Transverse colon (tissue), 4 donors: ENCODE results near the gene PRSS50. TPM values are rescaled to one million over a fixed set of nuclear protein-coding genes. Genes with fewer than 3 reads are reported as not detected.

Experiments
- DNase-seq: peaks from one replicate; pipeline ENCODE4 v3.0.0-alpha.2; 2019
- H3K27ac ChIP-seq, 4 donors: fragments of 200-600 bp; sonication (generic); 2 replicates each; pipeline ENCODE4 v1.5.1; 2016 to 2018; ENCODE audit warnings: inconsistent platforms in 4 of 4
- H3K27me3 ChIP-seq: fragments of 200-600 bp; sonication (generic); 2 replicates; pipeline ENCODE4 v1.5.1; 2017; ENCODE audit warnings: inconsistent platforms
- H3K36me3 ChIP-seq, 4 donors: fragments of 200-600 bp; sonication (generic); 2 replicates each; pipeline ENCODE4 v1.5.1; 2017 to 2019; ENCODE audit warnings: inconsistent platforms in 4 of 4
- H3K4me1 ChIP-seq, 4 donors: fragments of 200-600 bp; sonication (generic); 2 replicates each; pipeline ENCODE4 v1.5.1; 2017 to 2020; ENCODE audit warnings: inconsistent platforms in 4 of 4
- H3K4me3 ChIP-seq, 4 donors: fragments of 200-600 bp; sonication (generic); 1 replicate in 1 of 4; 2 replicates in 3 of 4; pipeline versions ENCODE4 v1.5.1 to v1.6.1; 2017 to 2019; ENCODE audit warnings: inconsistent platforms in 4 of 4
- H3K9me3 ChIP-seq, 2 donors: fragments of 200-600 bp; sonication (generic); 2 replicates each; pipeline ENCODE4 v1.5.1; 2017 to 2019; ENCODE audit warnings: inconsistent platforms in 2 of 2
- CTCF ChIP-seq, 5 experiments: fragments of 200-600 bp in 3 of 5; fragments of 450-650 bp in 2 of 5; sonication (generic) in 3 of 5; IDR thresholded peaks; 1 replicate in 2 of 5; 2 replicates in 3 of 5; pipeline ENCODE4 v1.5.1; 2016 to 2017; ENCODE audit warnings: antibody characterized with exemption in 5 of 5, inconsistent platforms in 3 of 5, mild to moderate bottlenecking in 2 of 5, moderate library complexity in 1 of 5
- EP300 ChIP-seq: sonication (generic); formaldehyde crosslinking; IDR thresholded peaks from one replicate; pipeline ENCODE4 v1.6.1; 2017; ENCODE audit warnings: antibody characterized with exemption, low read depth
- POLR2A ChIP-seq: fragments of 450-650 bp; IDR thresholded peaks from one replicate; pipeline ENCODE4 v1.6.1; 2016; ENCODE audit warnings: antibody characterized with exemption, mild to moderate bottlenecking, moderate library complexity
- POLR2AphosphoS5 ChIP-seq, 3 donors: sonication (generic); formaldehyde crosslinking; IDR thresholded peaks; one replicate each; pipeline ENCODE4 v1.6.1; 2016; ENCODE audit warnings: antibody characterized with exemption in 3 of 3
- WGBS, 2 donors: methylation state at CpG; one replicate each; pipeline ENCODE4 v1.1.5; 2018; ENCODE audit warnings: low coverage in 1 of 2; 5-methylcytosine and 5-hydroxymethylcytosine counted together
- in situ Hi-C, 4 donors: fragments of 200-750 bp; cut with MboI; loops; one replicate each; pipeline versions ENCODE4 v1.15.0 to v1.15.1; 2017; ENCODE audit warnings: low sequenced_read_pairs in 3 of 4, low pct_ligation_motif_present in 1 of 4, low pct_unique_long_range_greater_than_20kb in 1 of 4
- intact Hi-C: fragments of 100-400 bp; cut with DNase I; formaldehyde crosslinking; loops from one replicate; pipeline ENCODE4 v1.15.1; 2023; ENCODE audit warnings: low total_unique reads
- total RNA-seq, 4 donors: library from RNA; depleted of rRNA; stranded (reverse); fragments of >200 nt; gene quantifications; one replicate each; pipeline ENCODE4 v1.1.0, GENCODE V29; 2016

Gene PRSS50
- total RNA-seq, 4 donors from 2014 or later, result 0.14 TPM; not detected in 3

GRCh38 chr3:46750555-46751038, 32.9 kb upstream of the PRSS50 start:
- Histone ChIP-seq H3K27ac (no peak overlapping the region), H3K27me3 (no peaks in the 10 kb centered on the region), H3K4me3 (no peak overlapping the region), H3K4me1 (no peaks in the 10 kb centered on the region), H3K36me3 (no peaks in the 10 kb centered on the region), H3K9me3 (no peaks in the 10 kb centered on the region)
- TF ChIP-seq POLR2AphosphoS5 (IDR thresholded peaks at IDR 0.05) (no peak), POLR2A (no peak), CTCF (IDR thresholded peaks at IDR 0.05) (no peak), EP300 (no peak)
- WGBS, 2 donors, result 91% methylated on average over 41 of the region's 41 CpGs; no CpG with 5 or more reads in 1 of the 2 donors
- intact Hi-C loops, result no loop called here
- in situ Hi-C loops, result no loop called here
- no peak for DNase-seq

- Histone ChIP-seq H3K9me3 (no peaks in the 10 kb centered on the region), H3K27me3 (no peaks in the 10 kb centered on the region), H3K4me3 (no peak overlapping the region), H3K4me1 (no peaks in the 10 kb centered on the region), H3K27ac (no peak overlapping the region), H3K36me3 (no peaks in the 10 kb centered on the region)
- intact Hi-C loops (no loop called here), in situ Hi-C loops (no loop called here)
- 83% methylated on average over 2 to 4 of the region's 4 CpGs for WGBS, 2 donors
- DNase-seq, result no peak
- TF ChIP-seq POLR2A (no peak), CTCF (IDR thresholded peaks at IDR 0.05) (no peak), POLR2AphosphoS5 (IDR thresholded peaks at IDR 0.05) (no peak), EP300 (no peak)
Observed at GRCh38 chr3:46749129-46749528, 31.5 kb upstream of the PRSS50 start.

GRCh38 chr3:46748170-46748569, 30.5 kb upstream of the PRSS50 start:
- in situ Hi-C loops (no loop called here), intact Hi-C loops (no loop called here)
- 87 to 93% methylated on average over 2 of the region's 2 CpGs for WGBS, 2 donors
- no peak for TF ChIP-seq EP300
- no peak for TF ChIP-seq CTCF (IDR thresholded peaks at IDR 0.05)
- TF ChIP-seq POLR2A, result no peak
- no peak for TF ChIP-seq POLR2AphosphoS5 (IDR thresholded peaks at IDR 0.05)
- Histone ChIP-seq H3K27me3 (no peaks in the 10 kb centered on the region), H3K27ac (no peak overlapping the region), H3K9me3 (no peaks in the 10 kb centered on the region), H3K36me3 (no peaks in the 10 kb centered on the region), H3K4me3 (no peak overlapping the region), H3K4me1 (no peaks in the 10 kb centered on the region)
- no peak for DNase-seq

- H3K9me3 ChIP-seq, result no peaks in the 10 kb centered on the region
- H3K27ac ChIP-seq, result no peak overlapping the region
- no peaks in the 10 kb centered on the region for H3K4me1 ChIP-seq
- no peaks in the 10 kb centered on the region for H3K27me3 ChIP-seq
- no peak overlapping the region for H3K4me3 ChIP-seq
- intact Hi-C loops (no loop called here), in situ Hi-C loops (no loop called here)
- no peaks in the 10 kb centered on the region for H3K36me3 ChIP-seq
- TF ChIP-seq POLR2AphosphoS5 (IDR thresholded peaks at IDR 0.05) (no peak), CTCF (IDR thresholded peaks at IDR 0.05) (no peak), POLR2A (no peak), EP300 (no peak)
- DNase-seq, result no peak
Observed at GRCh38 chr3:46746711-46747110, 29.0 kb upstream of the PRSS50 start.
